Measurements from ENCODE around the gene SDK1. TPM values are rescaled to one million over a fixed set of nuclear protein-coding genes. Genes with fewer than 3 reads are reported as not detected.

Gene SDK1, protein sequence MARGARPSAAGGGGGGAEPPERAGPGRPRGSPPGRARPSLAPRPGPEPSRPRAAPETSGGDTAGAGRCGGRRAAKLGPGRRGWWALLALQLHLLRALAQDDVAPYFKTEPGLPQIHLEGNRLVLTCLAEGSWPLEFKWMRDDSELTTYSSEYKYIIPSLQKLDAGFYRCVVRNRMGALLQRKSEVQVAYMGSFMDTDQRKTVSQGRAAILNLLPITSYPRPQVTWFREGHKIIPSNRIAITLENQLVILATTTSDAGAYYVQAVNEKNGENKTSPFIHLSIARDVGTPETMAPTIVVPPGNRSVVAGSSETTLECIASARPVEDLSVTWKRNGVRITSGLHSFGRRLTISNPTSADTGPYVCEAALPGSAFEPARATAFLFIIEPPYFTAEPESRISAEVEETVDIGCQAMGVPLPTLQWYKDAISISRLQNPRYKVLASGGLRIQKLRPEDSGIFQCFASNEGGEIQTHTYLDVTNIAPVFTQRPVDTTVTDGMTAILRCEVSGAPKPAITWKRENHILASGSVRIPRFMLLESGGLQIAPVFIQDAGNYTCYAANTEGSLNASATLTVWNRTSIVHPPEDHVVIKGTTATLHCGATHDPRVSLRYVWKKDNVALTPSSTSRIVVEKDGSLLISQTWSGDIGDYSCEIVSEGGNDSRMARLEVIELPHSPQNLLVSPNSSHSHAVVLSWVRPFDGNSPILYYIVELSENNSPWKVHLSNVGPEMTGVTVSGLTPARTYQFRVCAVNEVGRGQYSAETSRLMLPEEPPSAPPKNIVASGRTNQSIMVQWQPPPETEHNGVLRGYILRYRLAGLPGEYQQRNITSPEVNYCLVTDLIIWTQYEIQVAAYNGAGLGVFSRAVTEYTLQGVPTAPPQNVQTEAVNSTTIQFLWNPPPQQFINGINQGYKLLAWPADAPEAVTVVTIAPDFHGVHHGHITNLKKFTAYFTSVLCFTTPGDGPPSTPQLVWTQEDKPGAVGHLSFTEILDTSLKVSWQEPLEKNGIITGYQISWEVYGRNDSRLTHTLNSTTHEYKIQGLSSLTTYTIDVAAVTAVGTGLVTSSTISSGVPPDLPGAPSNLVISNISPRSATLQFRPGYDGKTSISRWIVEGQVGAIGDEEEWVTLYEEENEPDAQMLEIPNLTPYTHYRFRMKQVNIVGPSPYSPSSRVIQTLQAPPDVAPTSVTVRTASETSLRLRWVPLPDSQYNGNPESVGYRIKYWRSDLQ (N-terminal part only)
- 24.7 and 25.7 TPM in 2 replicates for polyA plus RNA-seq (2013)

GRCh38 chr7:3300651-3301448 lies at the start of gene SDK1:
Gene SDK1 (plus strand): TSS chr7:3301252. CDS start chr7:3301587, 335 bp downstream.
- no CpG with 5 or more reads among the region's 119 CpGs for WGBS (ENCODE audit: extremely low coverage, insufficient coverage, insufficient read length)
- peaks cover 13% of the 10 kb centered on the region for H3K79me2 ChIP-seq (ENCODE audit: control insufficient read depth, insufficient read depth, low read length, poor library complexity)
- H2AFZ ChIP-seq (ENCODE audit: insufficient read depth, low read length, poor library complexity), result peak within 1 kb of the TSS; percentile 87
- H3K79me1 ChIP-seq (ENCODE audit: low read length), result peaks cover 14% of the 10 kb centered on the region
- no peaks in the 10 kb centered on the region for H3K9me3 ChIP-seq (ENCODE audit: insufficient read depth, low read depth, low read length)
- H3K27me3 ChIP-seq (ENCODE audit: insufficient read depth, low read length), result no peaks in the 10 kb centered on the region
- peak within 1 kb of the TSS; percentile 84 for H2BK120ac ChIP-seq (ENCODE audit: insufficient read depth, low read length, poor library complexity)
- H2AK5ac ChIP-seq (ENCODE audit: low read length), result no peak within 1 kb of the TSS
- H3K4me2 ChIP-seq (ENCODE audit: low read length), result peak within 1 kb of the TSS; percentile 100
- H3K36me3 ChIP-seq (ENCODE audit: control insufficient read depth in 1 of 2, insufficient read depth in 2 of 2, low read length in 2 of 2), result no peaks in the 10 kb centered on the region
- peak within 1 kb of the TSS; percentile 77 for H4K8ac ChIP-seq (ENCODE audit: low read depth, low read length)
- H4K12ac ChIP-seq (ENCODE audit: low read depth, low read length), result peak within 1 kb of the TSS; percentile 83
- H3K4me1 ChIP-seq (ENCODE audit: control insufficient read depth in 1 of 2, insufficient read depth in 2 of 2, low read length in 2 of 2), result peaks cover 8 to 16% of the 10 kb centered on the region in 2 experiments
- peak within 1 kb of the TSS; percentile 70 for H3K27ac ChIP-seq (ENCODE audit: low read depth, low read length)
- H2BK12ac ChIP-seq (ENCODE audit: low read length), result peak within 1 kb of the TSS; percentile 85
- peak within 1 kb of the TSS; percentile 94 for H3K18ac ChIP-seq (ENCODE audit: low read length)
- peak; percentile 81 to 97 for DNase-seq
- H3K9ac ChIP-seq (ENCODE audit: low read length), result peak within 1 kb of the TSS; percentile 79
- peak within 1 kb of the TSS; percentile 93 for H3K14ac ChIP-seq (ENCODE audit: low read length)
- H2BK5ac ChIP-seq (ENCODE audit: low read depth, low read length, poor library complexity), result peak within 1 kb of the TSS; percentile 84
- H3K23ac ChIP-seq (ENCODE audit: low read length), result no peak within 1 kb of the TSS
- H4K91ac ChIP-seq (ENCODE audit: low read depth, low read length), result peak within 1 kb of the TSS; percentile 80
- H3K4me3 ChIP-seq (ENCODE audit: low read depth, low read length), result peak within 1 kb of the TSS; percentile 89
- H3K4ac ChIP-seq (ENCODE audit: low read depth, low read length), result peak within 1 kb of the TSS; percentile 97

GRCh38 chr7:3254718-3255117 lies 46.3 kb upstream of the SDK1 start:
- Histone ChIP-seq H2BK120ac (ENCODE audit: insufficient read depth, low read length, poor library complexity) (peak overlapping the region; percentile 74), H3K23ac (ENCODE audit: low read length) (no peak overlapping the region), H3K18ac (ENCODE audit: low read length) (no peak overlapping the region), H4K91ac (ENCODE audit: low read depth, low read length) (peak overlapping the region; percentile 46), H3K4me2 (ENCODE audit: low read length) (no peak overlapping the region), H3K27me3 (ENCODE audit: insufficient read depth, low read length) (no peaks in the 10 kb centered on the region), H2AFZ (ENCODE audit: insufficient read depth, low read length, poor library complexity) (no peak overlapping the region), H3K4me3 (ENCODE audit: low read depth, low read length) (no peak overlapping the region), H3K4me1 (ENCODE audit: control insufficient read depth in 1 of 2, insufficient read depth in 2 of 2, low read length in 2 of 2) (peaks cover 10 to 19% of the 10 kb centered on the region in 2 experiments), H3K9ac (ENCODE audit: low read length) (no peak overlapping the region), H2BK5ac (ENCODE audit: low read depth, low read length, poor library complexity) (peak overlapping the region; percentile 74), H2AK5ac (ENCODE audit: low read length) (no peak overlapping the region), H3K14ac (ENCODE audit: low read length) (no peak overlapping the region), H3K79me1 (ENCODE audit: low read length) (peaks cover 30% of the 10 kb centered on the region), H3K36me3 (ENCODE audit: control insufficient read depth in 1 of 2, insufficient read depth in 2 of 2, low read length in 2 of 2) (peaks cover 0 to 2% of the 10 kb centered on the region in 2 experiments), H2BK12ac (ENCODE audit: low read length) (peak overlapping the region; percentile 67), H3K9me3 (ENCODE audit: insufficient read depth, low read depth, low read length) (no peaks in the 10 kb centered on the region), H3K27ac (ENCODE audit: low read depth, low read length) (peak overlapping the region; percentile 77), H3K79me2 (ENCODE audit: control insufficient read depth, insufficient read depth, low read length, poor library complexity) (peaks cover 5% of the 10 kb centered on the region), H3K4ac (ENCODE audit: low read depth, low read length) (no peak overlapping the region), H4K12ac (ENCODE audit: low read depth, low read length) (no peak overlapping the region), H4K8ac (ENCODE audit: low read depth, low read length) (no peak overlapping the region)
- DNase-seq, result peak; percentile 66 to 94
- no CpG with 5 or more reads among the region's 6 CpGs for WGBS (ENCODE audit: extremely low coverage, insufficient coverage, insufficient read length)

DNA sequence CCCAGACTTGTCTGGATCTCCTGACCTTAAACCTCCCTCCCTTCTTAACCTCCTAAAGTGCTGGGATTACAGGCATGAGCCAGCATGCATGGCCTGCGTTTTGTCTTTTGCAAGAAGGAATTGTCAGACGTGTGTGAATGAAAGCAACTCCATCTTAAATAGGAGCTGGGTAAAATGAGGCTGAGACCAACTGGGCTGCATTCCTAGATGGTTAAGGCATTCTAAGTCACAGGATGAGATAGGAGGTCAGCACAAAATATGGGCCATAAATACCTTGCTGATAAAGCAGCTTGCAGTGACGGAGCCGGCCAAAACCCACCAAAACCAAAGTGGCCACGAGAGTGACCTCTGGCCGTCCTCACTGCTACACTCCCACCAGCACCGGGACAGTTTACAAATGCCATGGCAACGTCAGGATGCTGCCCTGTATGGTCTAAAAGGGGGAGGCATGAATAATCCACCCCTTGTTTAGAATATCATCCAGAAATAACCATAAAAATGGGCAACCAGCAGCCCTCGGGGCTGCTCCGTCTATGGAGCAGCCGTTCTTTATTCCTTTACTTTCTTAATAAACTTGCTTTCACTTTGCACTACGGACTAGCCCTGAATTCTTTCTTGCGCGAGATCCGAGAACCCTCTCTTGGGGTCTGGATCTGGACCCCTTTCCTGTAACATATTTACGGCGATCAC lies 41.2 kb upstream of the SDK1 start:
- Histone ChIP-seq H2BK12ac (ENCODE audit: low read length) (peak overlapping the region; percentile 90), H3K4me3 (ENCODE audit: low read depth, low read length) (no peak overlapping the region), H3K4ac (ENCODE audit: low read depth, low read length) (peak overlapping the region; percentile 34), H2AK5ac (ENCODE audit: low read length) (peak overlapping the region; percentile 60), H3K4me2 (ENCODE audit: low read length) (peak overlapping the region; percentile 21), H3K79me1 (ENCODE audit: low read length) (peaks cover 57% of the 10 kb centered on the region), H3K79me2 (ENCODE audit: control insufficient read depth, insufficient read depth, low read length, poor library complexity) (peaks cover 6% of the 10 kb centered on the region), H2BK120ac (ENCODE audit: insufficient read depth, low read length, poor library complexity) (peak overlapping the region; percentile 99), H2AFZ (ENCODE audit: insufficient read depth, low read length, poor library complexity) (no peak overlapping the region), H3K4me1 (ENCODE audit: control insufficient read depth in 1 of 2, insufficient read depth in 2 of 2, low read length in 2 of 2) (peaks cover 30 to 33% of the 10 kb centered on the region in 2 experiments), H3K9ac (ENCODE audit: low read length) (no peak overlapping the region), H3K18ac (ENCODE audit: low read length) (no peak overlapping the region), H4K91ac (ENCODE audit: low read depth, low read length) (peak overlapping the region; percentile 96), H3K9me3 (ENCODE audit: insufficient read depth, low read depth, low read length) (no peaks in the 10 kb centered on the region), H3K23ac (ENCODE audit: low read length) (no peak overlapping the region), H3K36me3 (ENCODE audit: control insufficient read depth in 1 of 2, insufficient read depth in 2 of 2, low read length in 2 of 2) (peaks cover 0 to 2% of the 10 kb centered on the region in 2 experiments), H3K27me3 (ENCODE audit: insufficient read depth, low read length) (no peaks in the 10 kb centered on the region), H3K14ac (ENCODE audit: low read length) (peak overlapping the region; percentile 88), H2BK5ac (ENCODE audit: low read depth, low read length, poor library complexity) (peak overlapping the region; percentile 99), H4K12ac (ENCODE audit: low read depth, low read length) (no peak overlapping the region), H4K8ac (ENCODE audit: low read depth, low read length) (peak overlapping the region; percentile 72), H3K27ac (ENCODE audit: low read depth, low read length) (peak overlapping the region; percentile 97)
- WGBS (ENCODE audit: extremely low coverage, insufficient coverage, insufficient read length), result no CpG with 5 or more reads among the region's 17 CpGs
- DNase-seq, result peak; percentile 56 to 79

All from trophoblast cell (in vitro differentiated cells and primary cell).